BE2C (cell line): ENCODE measurements around the gene SPRED2.

Experiments
- DNase-seq: peaks from one replicate; pipeline ENCODE4 v3.0.0-alpha.2; 2020
- H3K27me3 ChIP-seq: fragments of 250-450 bp; sonication (Bioruptor Pico); 2 replicates; pipeline ENCODE4 v1.5.1; 2020; ENCODE audit warnings: mild to moderate bottlenecking
- H3K36me3 ChIP-seq: fragments of 250-450 bp; sonication (Bioruptor Pico); 2 replicates; pipeline ENCODE4 v1.5.1; 2020; ENCODE audit warnings: mild to moderate bottlenecking
- H3K4me1 ChIP-seq: fragments of 250-450 bp; sonication (Bioruptor Pico); 2 replicates; pipeline ENCODE4 v1.5.1; 2020
- H3K4me3 ChIP-seq: 2 replicates; pipeline ENCODE4 v1.5.1; 2011; ENCODE audit warnings: low read depth, low read length
- H3K9me3 ChIP-seq: fragments of 250-450 bp; sonication (Bioruptor Pico); 2 replicates; pipeline ENCODE4 v1.5.1; 2020
- TF ChIP-seq, protein P1 (sequence below): IDR thresholded peaks from 2 replicates; pipeline ENCODE4 v1.5.1; 2012; ENCODE audit warnings: mild to moderate bottlenecking, low read depth, low read length

Gene SPRED2

DNA sequence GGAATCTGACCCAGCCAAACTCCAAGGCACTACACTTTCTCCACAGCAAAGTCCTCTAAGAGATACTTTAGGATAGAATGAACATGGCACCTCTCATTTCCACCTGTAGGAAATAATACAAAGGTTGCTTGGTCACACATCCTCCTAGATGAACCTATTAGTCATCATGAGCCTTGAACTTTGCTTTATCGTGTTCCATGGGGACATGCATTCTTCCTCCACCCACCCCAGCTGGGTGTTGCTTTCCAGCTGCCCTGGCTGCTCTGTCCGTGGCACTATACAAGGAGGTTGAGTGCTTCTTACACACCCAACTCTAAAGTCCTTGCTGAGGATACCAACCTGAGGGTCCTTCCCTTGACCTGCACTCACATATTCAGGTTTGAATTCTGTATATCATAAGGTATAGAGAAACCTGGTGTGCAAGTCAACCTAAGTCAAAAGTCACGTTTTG lies 52.7 kb downstream of the SPRED2 start:
- Histone ChIP-seq H3K27me3 (no peaks in the 10 kb centered on the region), H3K4me3 (no peak overlapping the region), H3K9me3 (no peaks in the 10 kb centered on the region), H3K36me3 (peaks cover 3% of the 10 kb centered on the region; the same call in 1 of the 2 replicates), H3K4me1 (no peaks in the 10 kb centered on the region; the same call in 1 of the 2 replicates)
- TF ChIP-seq, protein P1, sequence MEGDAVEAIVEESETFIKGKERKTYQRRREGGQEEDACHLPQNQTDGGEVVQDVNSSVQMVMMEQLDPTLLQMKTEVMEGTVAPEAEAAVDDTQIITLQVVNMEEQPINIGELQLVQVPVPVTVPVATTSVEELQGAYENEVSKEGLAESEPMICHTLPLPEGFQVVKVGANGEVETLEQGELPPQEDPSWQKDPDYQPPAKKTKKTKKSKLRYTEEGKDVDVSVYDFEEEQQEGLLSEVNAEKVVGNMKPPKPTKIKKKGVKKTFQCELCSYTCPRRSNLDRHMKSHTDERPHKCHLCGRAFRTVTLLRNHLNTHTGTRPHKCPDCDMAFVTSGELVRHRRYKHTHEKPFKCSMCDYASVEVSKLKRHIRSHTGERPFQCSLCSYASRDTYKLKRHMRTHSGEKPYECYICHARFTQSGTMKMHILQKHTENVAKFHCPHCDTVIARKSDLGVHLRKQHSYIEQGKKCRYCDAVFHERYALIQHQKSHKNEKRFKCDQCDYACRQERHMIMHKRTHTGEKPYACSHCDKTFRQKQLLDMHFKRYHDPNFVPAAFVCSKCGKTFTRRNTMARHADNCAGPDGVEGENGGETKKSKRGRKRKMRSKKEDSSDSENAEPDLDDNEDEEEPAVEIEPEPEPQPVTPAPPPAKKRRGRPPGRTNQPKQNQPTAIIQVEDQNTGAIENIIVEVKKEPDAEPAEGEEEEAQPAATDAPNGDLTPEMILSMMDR: no peak
- DNase-seq: no peak

DNA sequence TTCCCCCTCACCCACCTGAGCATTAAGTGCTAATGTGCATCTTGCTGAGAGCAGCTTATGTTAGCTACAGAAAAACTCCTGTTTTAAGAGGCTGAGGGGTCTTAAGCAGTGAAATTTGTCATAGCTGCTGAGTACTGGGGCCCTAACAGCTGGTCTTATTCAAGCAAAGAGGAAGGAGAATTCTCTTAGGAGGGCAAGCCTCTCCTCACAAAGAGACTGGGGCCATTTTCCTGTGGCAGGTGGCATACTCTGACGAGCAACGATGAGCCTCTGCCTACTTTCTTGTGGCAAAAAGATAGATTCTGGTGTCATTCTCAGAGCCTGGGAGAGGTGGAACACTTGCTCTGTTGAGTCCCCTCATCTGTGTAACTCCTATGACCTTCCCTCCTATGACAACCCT lies 53.2 kb downstream of the SPRED2 start:
- Histone ChIP-seq H3K4me3 (no peak overlapping the region), H3K4me1 (no peaks in the 10 kb centered on the region; the same call in 1 of the 2 replicates)
- TF ChIP-seq, protein P1: no peak

DNA sequence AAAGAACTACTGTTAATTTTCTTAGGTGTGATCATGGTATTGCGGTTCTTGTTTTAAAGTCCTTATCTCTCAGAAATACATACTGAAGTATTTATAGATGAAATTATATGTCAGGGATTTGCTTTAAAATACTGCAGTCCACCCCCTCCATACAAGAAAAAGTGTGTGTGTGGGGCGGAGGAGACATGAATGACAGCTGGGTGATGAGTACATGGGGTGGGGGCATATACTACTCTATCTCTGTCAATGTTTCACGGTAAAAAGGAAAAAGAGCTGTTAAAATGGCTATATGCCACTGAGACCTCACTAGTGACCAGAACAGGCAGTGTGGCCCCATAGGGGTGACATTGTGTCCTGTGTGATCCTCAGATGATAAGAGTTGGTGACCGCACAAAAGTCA lies 54.1 kb downstream of the SPRED2 start:
- H3K27me3 ChIP-seq: no peaks in the 10 kb centered on the region
- no peak for DNase-seq
- H3K4me3 ChIP-seq: no peak overlapping the region
- H3K9me3 ChIP-seq: no peaks in the 10 kb centered on the region
- TF ChIP-seq, protein P1: no peak
- H3K4me1 ChIP-seq: no peaks in the 10 kb centered on the region; the same call in 1 of the 2 replicates
- peaks cover 3% of the 10 kb centered on the region; the same call in 1 of the 2 replicates for H3K36me3 ChIP-seq

More for the DNA sequence above, 53.2 kb downstream of the SPRED2 start:
- H3K36me3 ChIP-seq: peaks cover 3% of the 10 kb centered on the region; the same call in 1 of the 2 replicates
- DNase-seq: no peak
- no peaks in the 10 kb centered on the region for H3K9me3 ChIP-seq
- H3K27me3 ChIP-seq: no peaks in the 10 kb centered on the region

DNA sequence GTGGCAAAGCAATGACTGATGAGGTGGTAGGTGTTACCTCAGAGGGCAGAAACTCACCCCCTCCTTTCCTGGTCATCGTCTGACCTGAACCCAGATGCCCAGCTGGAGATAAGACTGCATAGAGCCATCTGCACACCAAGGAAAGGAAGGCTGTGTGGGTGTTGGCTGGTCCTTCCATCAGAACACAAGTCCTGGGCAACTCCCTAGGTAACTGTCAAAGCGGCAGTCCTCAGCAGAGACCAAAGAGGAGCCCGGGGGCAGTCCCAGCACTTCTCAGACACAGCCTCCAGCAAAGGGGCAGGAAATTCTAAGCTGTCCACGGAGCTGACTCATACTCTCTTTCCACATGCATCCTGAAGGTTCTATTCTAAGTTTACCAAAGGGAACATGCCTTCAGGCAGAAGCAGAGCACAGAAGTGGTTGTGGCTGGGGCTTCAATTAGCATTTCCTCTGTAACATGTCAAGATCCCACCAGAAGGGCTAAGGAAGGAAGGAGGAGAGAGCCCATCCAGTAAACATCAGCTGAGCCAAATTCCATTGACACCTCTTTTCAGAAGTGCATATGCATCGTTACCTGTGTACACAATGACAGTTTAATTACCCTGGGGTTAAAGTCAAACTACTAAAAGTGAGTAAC lies 54.7 kb downstream of the SPRED2 start:
- Histone ChIP-seq H3K36me3 (peaks cover 3% of the 10 kb centered on the region; the same call in 1 of the 2 replicates), H3K9me3 (no peaks in the 10 kb centered on the region), H3K27me3 (no peaks in the 10 kb centered on the region), H3K4me1 (no peaks in the 10 kb centered on the region), H3K4me3 (no peak overlapping the region)
- TF ChIP-seq, protein P1: no peak
- DNase-seq: no peak

DNA sequence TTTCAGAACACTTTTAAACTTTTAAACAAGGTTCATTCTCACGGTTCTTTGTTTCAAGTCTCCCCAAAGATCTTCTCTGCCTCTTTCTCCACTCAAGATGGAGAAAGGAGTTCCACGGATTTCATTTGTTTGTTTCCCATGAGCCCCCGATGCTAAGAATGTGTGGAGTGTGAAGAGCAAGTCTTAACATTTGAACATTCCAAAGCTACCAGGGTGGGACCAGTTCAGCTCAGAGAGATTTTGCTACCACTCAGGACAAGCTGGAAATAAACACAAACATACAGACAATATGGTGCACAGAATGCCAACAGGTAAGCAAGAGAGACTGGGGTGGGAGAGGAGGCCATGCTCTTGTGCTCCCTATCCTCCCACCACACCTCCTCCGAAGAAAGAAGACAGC lies 56.7 kb downstream of the SPRED2 start:
- Histone ChIP-seq H3K4me3 (no peak overlapping the region), H3K4me1 (no peaks in the 10 kb centered on the region), H3K9me3 (no peaks in the 10 kb centered on the region), H3K36me3 (no peaks in the 10 kb centered on the region), H3K27me3 (no peaks in the 10 kb centered on the region)
- DNase-seq: no peak
- TF ChIP-seq, protein P1: no peak

DNA sequence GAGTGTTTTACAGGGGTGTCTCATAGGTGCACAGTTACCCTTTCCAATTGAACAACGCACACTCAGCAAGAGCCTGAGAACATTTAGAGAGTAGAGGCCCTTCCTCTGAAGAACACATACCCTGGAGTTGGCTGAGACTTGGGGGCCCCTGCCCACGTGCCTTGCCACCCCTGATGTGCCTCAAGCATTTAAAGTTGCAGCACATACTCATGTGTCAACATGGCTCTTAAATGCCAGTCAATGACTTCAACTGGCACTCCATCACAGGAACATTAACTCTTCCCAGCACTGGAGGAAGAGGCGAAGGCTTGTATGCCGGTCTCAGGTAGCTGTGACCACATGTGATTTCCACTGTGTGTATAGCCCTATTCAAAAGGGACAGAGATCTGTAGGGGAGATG lies 57.4 kb downstream of the SPRED2 start:
- no peaks in the 10 kb centered on the region for H3K9me3 ChIP-seq
- DNase-seq: no peak
- H3K4me3 ChIP-seq: no peak overlapping the region
- H3K27me3 ChIP-seq: no peaks in the 10 kb centered on the region
- TF ChIP-seq, protein P1: no peak
- no peaks in the 10 kb centered on the region for H3K4me1 ChIP-seq
- H3K36me3 ChIP-seq: no peaks in the 10 kb centered on the region
